Coronary artery (tissue), 2 donors: ENCODE data around the gene CA11.
A peak's percentile ranks its signal among the peaks of the same experiment; 100 is the strongest.

Experiments used
- DNase-seq: peaks from one replicate; pipeline ENCODE4 v3.0.0-alpha.2; 2017; ENCODE audit warnings: low spot score
- H3K27ac ChIP-seq, 2 donors: fragments of 200-600 bp; sonication (generic); one replicate each; pipeline ENCODE4 v1.5.1; 2016 to 2019
- H3K4me3 ChIP-seq: fragments of 200-600 bp; sonication (generic); 2 replicates; pipeline ENCODE4 v1.5.1; 2016; ENCODE audit warnings: mild to moderate bottlenecking, moderate library complexity
- TF ChIP-seq, protein P1 (sequence below): fragments of 200-600 bp; sonication (generic); IDR thresholded peaks from one replicate; pipeline ENCODE4 v1.5.1; 2019; ENCODE audit warnings: antibody characterized with exemption

The CA11 gene

DNA sequence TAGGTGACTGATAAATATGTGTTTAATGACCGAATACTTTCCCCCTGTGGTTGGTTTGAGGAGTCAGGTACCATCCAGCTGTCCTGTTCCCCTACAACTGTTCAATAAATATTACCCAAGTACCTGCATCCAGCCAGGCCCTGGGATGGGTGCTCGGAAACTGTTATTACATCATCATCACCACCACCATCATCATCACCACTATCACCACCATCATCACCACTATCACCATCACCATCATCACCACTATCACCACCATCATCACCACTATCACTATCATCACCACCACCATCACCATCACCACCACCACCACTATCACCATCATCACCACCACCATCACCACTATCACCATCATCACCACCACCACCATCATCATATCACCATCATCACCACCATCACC is 22.8 kb upstream of the CA11 start:
- Histone ChIP-seq H3K4me3 (no peak overlapping the region), H3K27ac (no peak overlapping the region)
- TF ChIP-seq, protein P1, sequence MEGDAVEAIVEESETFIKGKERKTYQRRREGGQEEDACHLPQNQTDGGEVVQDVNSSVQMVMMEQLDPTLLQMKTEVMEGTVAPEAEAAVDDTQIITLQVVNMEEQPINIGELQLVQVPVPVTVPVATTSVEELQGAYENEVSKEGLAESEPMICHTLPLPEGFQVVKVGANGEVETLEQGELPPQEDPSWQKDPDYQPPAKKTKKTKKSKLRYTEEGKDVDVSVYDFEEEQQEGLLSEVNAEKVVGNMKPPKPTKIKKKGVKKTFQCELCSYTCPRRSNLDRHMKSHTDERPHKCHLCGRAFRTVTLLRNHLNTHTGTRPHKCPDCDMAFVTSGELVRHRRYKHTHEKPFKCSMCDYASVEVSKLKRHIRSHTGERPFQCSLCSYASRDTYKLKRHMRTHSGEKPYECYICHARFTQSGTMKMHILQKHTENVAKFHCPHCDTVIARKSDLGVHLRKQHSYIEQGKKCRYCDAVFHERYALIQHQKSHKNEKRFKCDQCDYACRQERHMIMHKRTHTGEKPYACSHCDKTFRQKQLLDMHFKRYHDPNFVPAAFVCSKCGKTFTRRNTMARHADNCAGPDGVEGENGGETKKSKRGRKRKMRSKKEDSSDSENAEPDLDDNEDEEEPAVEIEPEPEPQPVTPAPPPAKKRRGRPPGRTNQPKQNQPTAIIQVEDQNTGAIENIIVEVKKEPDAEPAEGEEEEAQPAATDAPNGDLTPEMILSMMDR = no peak
- no peak for DNase-seq

- Histone ChIP-seq H3K27ac (no peak overlapping the region), H3K4me3 (no peak overlapping the region)
- TF ChIP-seq, protein P1 = no peak
- DNase-seq = no peak
These were observed 22.3 kb upstream of the CA11 start for GRCh38 chr19:48668332-48668731.

- TF ChIP-seq, protein P1 = no peak
- DNase-seq = no peak
- H3K27ac ChIP-seq = no peak overlapping the region
- H3K4me3 ChIP-seq = no peak overlapping the region
These were observed 19.8 kb upstream of the CA11 start for GRCh38 chr19:48665786-48666185.

GRCh38 chr19:48664476-48664875 is 18.5 kb upstream of the CA11 start:
- TF ChIP-seq, protein P1 = no peak
- DNase-seq = no peak
- no peak overlapping the region for H3K27ac ChIP-seq
- H3K4me3 ChIP-seq = no peak overlapping the region

- Histone ChIP-seq H3K4me3 (no peak overlapping the region), H3K27ac (no peak overlapping the region)
- no peak for DNase-seq
- TF ChIP-seq, protein P1 = no peak
These were observed 17.7 kb upstream of the CA11 start for GRCh38 chr19:48663667-48664066.

- no peak for DNase-seq
- TF ChIP-seq, protein P1 = no peak
- Histone ChIP-seq H3K27ac (no peak overlapping the region), H3K4me3 (no peak overlapping the region)
These were observed 15.7 kb upstream of the CA11 start for GRCh38 chr19:48661711-48662090.

DNA sequence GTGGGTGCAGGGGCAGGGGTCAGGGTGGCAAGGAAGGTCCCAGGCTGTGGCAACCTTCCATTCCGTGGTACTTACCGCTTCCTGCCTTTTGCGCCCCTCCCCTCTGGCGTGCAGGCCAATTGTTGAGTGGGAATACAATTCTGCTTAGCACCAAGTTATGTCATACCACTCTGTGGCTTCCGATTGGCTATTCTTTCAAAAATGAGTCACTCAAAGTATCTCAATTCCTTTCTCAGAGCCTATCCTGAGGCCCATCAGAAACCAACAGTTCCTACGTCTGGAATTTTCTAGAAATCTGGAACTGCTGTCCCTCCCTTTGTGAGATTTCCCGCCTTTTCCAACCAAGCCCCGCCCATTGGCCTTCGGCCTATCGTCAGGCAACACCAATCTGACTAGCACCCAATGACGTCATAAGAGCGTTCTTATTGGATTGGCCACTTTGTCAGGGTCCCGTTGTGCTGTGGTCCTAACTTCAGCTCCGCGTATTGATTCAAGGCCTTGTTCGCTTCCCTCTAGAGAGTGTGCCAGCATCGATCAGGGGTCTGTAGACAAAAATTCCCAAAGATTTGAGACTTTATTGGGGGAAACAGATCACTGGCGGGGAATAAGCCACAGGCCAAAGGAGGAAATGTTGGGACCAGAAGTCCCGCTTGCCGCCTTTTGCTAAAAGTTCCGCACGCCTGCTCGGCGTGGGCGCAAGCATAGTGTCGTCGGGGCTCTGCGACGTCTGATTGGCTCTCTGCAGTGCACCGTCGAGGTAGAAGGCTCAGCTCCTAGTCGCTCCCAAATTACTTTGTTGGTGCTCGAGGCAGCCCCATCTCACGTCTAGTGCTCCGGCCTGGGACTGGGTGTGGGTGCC is 15.1 kb upstream of the CA11 start:
- H3K4me3 ChIP-seq = no peak overlapping the region
- peak; percentile 88 for DNase-seq
- TF ChIP-seq, protein P1 = no peak
- H3K27ac ChIP-seq = peak overlapping the region in 1 of 2 donors; percentile 46
